Fibroblast of lung (primary cell): ENCODE results near the gene HLA-F.

Source experiments
- CTCF ChIP-seq, 2 donors: IDR thresholded peaks in 1 of 2; conservative IDR thresholded peaks in 1 of 2; 1 replicate in 1 of 2; 2 replicates in 1 of 2; pipeline ENCODE4 v1.5.1; 2011 to 2012; ENCODE audit warnings: low read length in 2 of 2, control low read depth in 1 of 2, inconsistent platforms in 1 of 2, low read depth in 1 of 2, mild to moderate bottlenecking in 1 of 2
- EZH2 ChIP-seq: IDR thresholded peaks from 2 replicates; pipeline ENCODE4 v1.5.1; 2012; ENCODE audit warnings: low read length, control low read depth, mild to moderate bottlenecking; ENCODE audit errors: missing control alignments

- no peak for TF ChIP-seq CTCF (conservative IDR thresholded peaks at IDR 0.05 in 1 of 2, IDR thresholded peaks at IDR 0.05 in 1 of 2; ENCODE audit: low read depth in 1 of 2, low read length in 2 of 2)
- no peak for TF ChIP-seq EZH2
These were observed 20.9 kb downstream of the HLA-F start for GRCh38 chr6:29744131-29744530.
